ENCODE results near the gene THSD4.

GRCh38 chr15:71127083-71127482 lies 11.8 kb downstream of the THSD4 start:
- TF ChIP-seq YY1 (IDR thresholded peaks at IDR 0.05; ENCODE audit: insufficient read depth, insufficient read length), result no peak
- TF ChIP-seq SUZ12 (IDR thresholded peaks at IDR 0.05; ENCODE audit: extremely low read depth, insufficient read depth, insufficient read length), result no peak

Measured in NT2/D1 (cell line).